Esophagus squamous epithelium (tissue), 5 donors: ENCODE data around the gene ZMYM2. TPM values are rescaled to one million over a fixed set of nuclear protein-coding genes. Genes with fewer than 3 reads are reported as not detected.

ENCODE experiments used
- DNase-seq: peaks from one replicate; lab custom pipeline; 2025; lab: John Stamatoyannopoulos, UW
- H3K27ac ChIP-seq, 4 donors: fragments of 200-600 bp; sonication (generic); one replicate each; pipeline ENCODE4 v1.5.1; 2016 to 2019; ENCODE audit warnings: mild to moderate bottlenecking in 1 of 4
- H3K27me3 ChIP-seq, 4 donors: fragments of 200-600 bp; sonication (generic); 1 replicate in 3 of 4; 2 replicates in 1 of 4; pipeline versions ENCODE4 v1.5.1 to v1.6.0; 2017 to 2021; ENCODE audit warnings: antibody characterized with exemption in 1 of 4
- H3K36me3 ChIP-seq, 3 donors: fragments of 200-600 bp; sonication (generic); one replicate each; pipeline ENCODE4 v1.5.1; 2016 to 2019
- H3K4me1 ChIP-seq, 3 donors: fragments of 200-600 bp; sonication (generic); one replicate each; pipeline ENCODE4 v1.5.1; 2017 to 2019
- H3K4me3 ChIP-seq, 4 donors: fragments of 200-600 bp; sonication (generic); 1 replicate in 3 of 4; 2 replicates in 1 of 4; pipeline ENCODE4 v1.5.1; 2016 to 2019; ENCODE audit warnings: mild to moderate bottlenecking in 2 of 4, moderate library complexity in 1 of 4
- H3K9me3 ChIP-seq, 3 donors: fragments of 200-600 bp; sonication (generic); one replicate each; pipeline ENCODE4 v1.5.1; 2016 to 2019
- CTCF ChIP-seq, 6 experiments: fragments of 450-650 bp in 4 of 6; fragments of 200-600 bp in 2 of 6; sonication (generic) in 2 of 6; IDR thresholded peaks; one replicate each; pipeline ENCODE4 v1.5.1; 2016 to 2019; ENCODE audit warnings: antibody characterized with exemption in 6 of 6, mild to moderate bottlenecking in 4 of 6, moderate library complexity in 4 of 6
- POLR2A ChIP-seq, 4 donors: fragments of 450-650 bp; IDR thresholded peaks; one replicate each; pipeline ENCODE4 v1.6.1; 2017; ENCODE audit warnings: antibody characterized with exemption in 4 of 4, mild to moderate bottlenecking in 4 of 4, moderate library complexity in 3 of 4
- WGBS, 2 donors: methylation state at CpG; one replicate each; pipeline ENCODE4 v1.1.5; 2018; 5-methylcytosine and 5-hydroxymethylcytosine counted together
- intact Hi-C: fragments of 100-400 bp; cut with DNase I; formaldehyde crosslinking; loops from one replicate; pipeline ENCODE4 v1.15.0; 2022
- total RNA-seq, 4 donors: library from RNA; depleted of rRNA; stranded (reverse); fragments of >200 nt; gene quantifications; one replicate each; pipeline ENCODE4 v1.1.0, GENCODE V29; 2016
- donor health status: DM: yes; HTN: yes; CAD: no.

Gene ZMYM2
- total RNA-seq, 4 donors from 2014 or later, result 36.4 to 76.5 (median 46.9) TPM

- no peak overlapping the region for H3K27ac ChIP-seq
- no peaks in the 10 kb centered on the region for H3K9me3 ChIP-seq
- H3K27me3 ChIP-seq, result peaks cover 0 to 22% (median 0%) of the 10 kb centered on the region in 4 donors
- no peak overlapping the region for H3K4me3 ChIP-seq
- no peak for TF ChIP-seq POLR2A (IDR thresholded peaks at IDR 0.05)
- TF ChIP-seq CTCF (IDR thresholded peaks at IDR 0.05), result no peak
- 59 to 60% methylated on average over 4 of the region's 4 CpGs for WGBS, 2 donors
- no peak for DNase-seq
- H3K36me3 ChIP-seq, result no peaks in the 10 kb centered on the region
- intact Hi-C loops, result no loop called here
- peaks cover 9 to 40% (median 9%) of the 10 kb centered on the region in 3 donors for H3K4me1 ChIP-seq
These were observed 167.2 kb downstream of the ZMYM2 start for GRCh38 chr13:20125783-20126165.

- intact Hi-C loops, result no loop called here
- WGBS, 2 donors, result 57 to 58% methylated on average over 15 to 16 of the region's 16 CpGs
- H3K9me3 ChIP-seq, result no peaks in the 10 kb centered on the region
- no peak for DNase-seq
- peaks cover 9 to 35% (median 9%) of the 10 kb centered on the region in 3 donors for H3K4me1 ChIP-seq
- no peaks in the 10 kb centered on the region for H3K36me3 ChIP-seq
- H3K27me3 ChIP-seq, result peaks cover 0 to 29% (median 0%) of the 10 kb centered on the region in 4 donors
- no peak overlapping the region for H3K4me3 ChIP-seq
- peak overlapping the region in 2 of 4 donors; percentile 28 to 44 for H3K27ac ChIP-seq
- no peak for TF ChIP-seq POLR2A (IDR thresholded peaks at IDR 0.05)
- no peak for TF ChIP-seq CTCF (IDR thresholded peaks at IDR 0.05)
These were observed 168.2 kb downstream of the ZMYM2 start for GRCh38 chr13:20126541-20127261.

GRCh38 chr13:20127262-20127561 lies 168.7 kb downstream of the ZMYM2 start:
- H3K27ac ChIP-seq, result peak overlapping the region; percentile 79 to 90 (median 82)
- peaks cover 0 to 35% (median 0%) of the 10 kb centered on the region in 4 donors for H3K27me3 ChIP-seq
- no peak for DNase-seq
- H3K4me1 ChIP-seq, result peaks cover 9 to 35% (median 9%) of the 10 kb centered on the region in 3 donors
- H3K4me3 ChIP-seq, result peak overlapping the region; percentile 45 to 88 (median 59)
- H3K36me3 ChIP-seq, result no peaks in the 10 kb centered on the region
- TF ChIP-seq POLR2A (IDR thresholded peaks at IDR 0.05) (no peak), CTCF (IDR thresholded peaks at IDR 0.05) (no peak)
- intact Hi-C loops, result no loop called here
- H3K9me3 ChIP-seq, result no peaks in the 10 kb centered on the region
- WGBS, 2 donors, result 3 to 29% methylated on average over 3 to 6 of the region's 6 CpGs

- H3K4me1 ChIP-seq, result peaks cover 9 to 35% (median 9%) of the 10 kb centered on the region in 3 donors
- WGBS, 2 donors, result 0% methylated on average over 2 of the region's 82 CpGs
- peak overlapping the region; percentile 45 to 88 (median 59) for H3K4me3 ChIP-seq
- H3K27ac ChIP-seq, result peak overlapping the region; percentile 79 to 90 (median 82)
- peak in 1 of 4 donors; percentile 24 for TF ChIP-seq POLR2A (IDR thresholded peaks at IDR 0.05)
- TF ChIP-seq CTCF (IDR thresholded peaks at IDR 0.05), result peak; percentile 14 to 45 (median 32)
- no peaks in the 10 kb centered on the region for H3K9me3 ChIP-seq
- no peaks in the 10 kb centered on the region for H3K36me3 ChIP-seq
- DNase-seq, result no peak
- H3K27me3 ChIP-seq, result peaks cover 0 to 38% (median 0%) of the 10 kb centered on the region in 4 donors
- intact Hi-C loops, result no loop called here
These were observed 169.3 kb downstream of the ZMYM2 start for GRCh38 chr13:20127562-20128458.
